Measurements from ENCODE around the gene WDR36. TPM values are rescaled to one million over a fixed set of nuclear protein-coding genes. Genes with fewer than 3 reads are reported as not detected.
A peak's percentile ranks its signal among the peaks of the same experiment; 100 is the strongest.

WDR36 gene
- polyA plus RNA-seq, 1 experiment: 8.5 TPM

GRCh38 chr5:111132731-111133435 is 40.7 kb downstream of the WDR36 start:
- no peak for DNase-seq (ENCODE audit: low read depth)
- POLR2A ChIA-PET: interaction anchor here (0.5 kb wide), 1 partner anchor 8 kb away, joined by 3 read pairs; no protein-coding TSS in a partner anchor
- Histone ChIP-seq H3K27me3 (ENCODE audit: control insufficient read depth, insufficient read depth, low read length) (no peaks in the 10 kb centered on the region; the same call in 1 of the 2 replicates), H3K36me3 (ENCODE audit: control insufficient read depth, insufficient read depth, low read length) (no peaks in the 10 kb centered on the region), H3K4me3 (ENCODE audit: low read depth, low read length) (no peak overlapping the region)
- CTCF ChIA-PET: no interaction called here
- TF ChIP-seq CTCF (IDR thresholded peaks at IDR 0.05; ENCODE audit: insufficient read depth, low read depth, low read length): no peak

- Histone ChIP-seq H3K4me3 (ENCODE audit: low read depth, low read length) (no peak overlapping the region), H3K27me3 (ENCODE audit: control insufficient read depth, insufficient read depth, low read length) (no peaks in the 10 kb centered on the region; the same call in 1 of the 2 replicates), H3K36me3 (ENCODE audit: control insufficient read depth, insufficient read depth, low read length) (no peaks in the 10 kb centered on the region)
- ChIA-PET POLR2A (no interaction called here), CTCF (no interaction called here)
- no peak for DNase-seq (ENCODE audit: low read depth)
- no peak for TF ChIP-seq CTCF (IDR thresholded peaks at IDR 0.05; ENCODE audit: insufficient read depth, low read depth, low read length)
These were observed 41.2 kb downstream of the WDR36 start for GRCh38 chr5:111133436-111133751.

- POLR2A ChIA-PET: no interaction called here
- H3K36me3 ChIP-seq (ENCODE audit: control insufficient read depth, insufficient read depth, low read length): no peaks in the 10 kb centered on the region
- DNase-seq (ENCODE audit: low read depth): peak; percentile 15
- CTCF ChIA-PET: interaction anchor here (1.2 kb wide), 1 partner anchor 1041 kb away, joined by 3 read pairs; no protein-coding TSS in a partner anchor
- H3K27me3 ChIP-seq (ENCODE audit: control insufficient read depth, insufficient read depth, low read length): no peaks in the 10 kb centered on the region; the same call in 1 of the 2 replicates
- TF ChIP-seq CTCF (IDR thresholded peaks at IDR 0.05; ENCODE audit: insufficient read depth, low read depth, low read length): no peak
- H3K4me3 ChIP-seq (ENCODE audit: low read depth, low read length): no peak overlapping the region
These were observed 41.9 kb downstream of the WDR36 start for GRCh38 chr5:111134087-111134486.

GRCh38 chr5:111134864-111135263 is 42.7 kb downstream of the WDR36 start:
- ChIA-PET POLR2A (no interaction called here), CTCF (interaction anchor here (1.2 kb wide), 1 partner anchor 1040 kb away, joined by 3 read pairs; no protein-coding TSS in a partner anchor)
- no peak for TF ChIP-seq CTCF (IDR thresholded peaks at IDR 0.05; ENCODE audit: insufficient read depth, low read depth, low read length)
- Histone ChIP-seq H3K27me3 (ENCODE audit: control insufficient read depth, insufficient read depth, low read length) (no peaks in the 10 kb centered on the region; the same call in 1 of the 2 replicates), H3K4me3 (ENCODE audit: low read depth, low read length) (no peak overlapping the region), H3K36me3 (ENCODE audit: control insufficient read depth, insufficient read depth, low read length) (no peaks in the 10 kb centered on the region)
- DNase-seq (ENCODE audit: low read depth): no peak

DNA sequence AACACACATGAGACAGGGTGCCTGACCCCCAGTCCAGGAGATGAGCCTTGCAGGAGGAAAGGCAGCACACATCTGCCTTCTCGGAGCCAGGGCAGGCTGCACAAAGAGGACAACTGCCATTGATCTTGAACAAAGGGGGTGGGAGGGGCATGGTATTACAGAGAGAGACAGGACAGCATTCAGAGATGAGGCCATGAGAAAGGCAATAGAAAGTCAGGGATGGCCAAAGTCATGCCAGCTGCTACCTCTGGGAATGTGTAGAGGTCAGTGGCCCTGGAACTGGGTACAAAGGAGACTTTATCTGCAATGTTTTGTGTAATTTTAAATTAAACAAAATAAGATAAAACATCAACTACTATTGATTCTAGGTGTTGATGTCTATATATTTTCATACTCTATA is 43.2 kb downstream of the WDR36 start:
- H3K36me3 ChIP-seq (ENCODE audit: control insufficient read depth, insufficient read depth, low read length): no peaks in the 10 kb centered on the region
- DNase-seq (ENCODE audit: low read depth): no peak
- no peaks in the 10 kb centered on the region; the same call in 1 of the 2 replicates for H3K27me3 ChIP-seq (ENCODE audit: control insufficient read depth, insufficient read depth, low read length)
- H3K4me3 ChIP-seq (ENCODE audit: low read depth, low read length): no peak overlapping the region
- TF ChIP-seq CTCF (IDR thresholded peaks at IDR 0.05; ENCODE audit: insufficient read depth, low read depth, low read length): no peak
- ChIA-PET POLR2A (no interaction called here), CTCF (no interaction called here)
